Body of pancreas (tissue), 4 donors: ENCODE results near the gene CARD14.

Experiments used
- CTCF ChIP-seq, 7 experiments: fragments of 450-650 bp in 4 of 7; fragments of 200-600 bp in 3 of 7; sonication (generic) in 3 of 7; IDR thresholded peaks; one replicate each; pipeline ENCODE4 v1.5.1; 2016 to 2019; ENCODE audit warnings: antibody characterized with exemption in 7 of 7
- POLR2A ChIP-seq, 3 donors: fragments of 450-650 bp; IDR thresholded peaks; one replicate each; pipeline ENCODE4 v1.6.1; 2016; ENCODE audit warnings: antibody characterized with exemption in 3 of 3, mild to moderate bottlenecking in 2 of 3

- TF ChIP-seq CTCF (IDR thresholded peaks at IDR 0.05) (no peak), POLR2A (IDR thresholded peaks at IDR 0.05) (no peak)
Measured at GRCh38 chr17:80171681-80172080, 1.9 kb downstream of the CARD14 start.
